Stimulated activated CD4-positive, alpha-beta T cell treated with anti-CD3 and anti-CD28 coated beads, Interleukin-2, amount 100 ng/mL, for 24 hours (primary cell): Measurements from ENCODE around the gene PPEF2.

ENCODE experiments used
- DNase-seq, 2 donors: peaks; one replicate each; pipeline ENCODE4 v3.0.0-alpha.2; 2020

Gene PPEF2

DNA sequence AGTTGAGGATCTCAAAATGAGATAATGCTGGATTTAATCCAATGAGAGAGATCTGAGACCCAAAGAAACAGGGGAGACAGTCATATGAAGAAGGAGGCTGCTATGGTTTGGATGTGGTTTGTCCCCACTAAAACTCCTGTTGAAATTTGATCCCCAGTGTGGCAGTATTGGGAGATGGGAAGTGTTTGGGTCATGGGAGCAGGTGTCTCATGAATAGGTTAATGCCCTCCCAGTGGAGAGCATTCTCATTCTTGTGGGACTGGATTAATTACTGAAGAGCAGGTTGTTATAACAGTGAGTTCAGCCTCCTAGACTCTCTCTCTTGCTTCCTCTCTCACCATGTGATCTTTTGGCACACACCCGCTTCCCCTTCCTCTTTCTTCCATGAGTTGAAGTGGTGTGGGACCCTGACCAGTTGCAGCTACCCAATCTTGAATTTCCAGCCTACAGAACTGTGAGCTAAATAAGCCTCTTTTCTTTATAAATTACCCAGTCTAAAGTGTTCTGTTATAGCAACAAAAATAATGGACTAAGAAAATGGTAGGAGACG lies 70.3 kb downstream of the PPEF2 start:
- no peak for DNase-seq

DNA sequence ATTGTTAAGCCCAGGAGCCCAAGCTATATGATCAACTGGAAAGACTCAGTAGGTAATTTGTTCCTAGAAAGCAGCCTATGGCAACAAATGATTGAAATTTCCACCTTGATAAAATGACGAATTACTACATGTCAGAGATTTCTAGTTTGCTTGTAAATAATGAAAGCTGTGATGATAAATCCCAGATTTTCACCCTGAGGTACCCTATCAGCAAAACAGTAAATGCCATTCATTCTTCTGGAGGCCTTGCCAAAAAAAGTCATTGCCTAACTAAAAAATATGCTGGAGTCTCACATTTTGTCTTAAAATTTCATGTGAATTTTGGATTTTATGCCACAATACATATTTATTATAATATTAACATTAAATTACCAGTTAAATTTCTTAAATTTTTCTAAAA lies 71.3 kb downstream of the PPEF2 start:
- no peak for DNase-seq

DNA sequence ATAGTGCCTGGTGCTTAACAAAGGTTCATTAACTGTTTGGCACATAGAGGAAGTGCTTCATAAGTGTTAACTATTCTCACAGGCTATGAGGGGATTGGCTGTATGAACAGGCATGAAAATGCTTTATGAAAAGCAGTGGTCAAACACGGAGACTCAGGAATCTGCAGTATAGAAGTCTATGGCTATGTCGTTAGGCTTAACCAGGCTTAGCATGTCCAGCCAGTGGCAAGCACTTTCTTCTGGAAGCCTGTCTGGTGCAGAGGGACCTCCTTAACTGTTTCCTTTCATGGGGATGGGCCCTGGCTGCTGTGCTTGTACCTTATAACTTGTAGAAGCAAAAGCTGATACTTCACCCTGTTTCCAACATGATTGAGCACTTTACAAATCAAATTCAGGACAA lies 78.4 kb downstream of the PPEF2 start:
- no peak for DNase-seq

DNA sequence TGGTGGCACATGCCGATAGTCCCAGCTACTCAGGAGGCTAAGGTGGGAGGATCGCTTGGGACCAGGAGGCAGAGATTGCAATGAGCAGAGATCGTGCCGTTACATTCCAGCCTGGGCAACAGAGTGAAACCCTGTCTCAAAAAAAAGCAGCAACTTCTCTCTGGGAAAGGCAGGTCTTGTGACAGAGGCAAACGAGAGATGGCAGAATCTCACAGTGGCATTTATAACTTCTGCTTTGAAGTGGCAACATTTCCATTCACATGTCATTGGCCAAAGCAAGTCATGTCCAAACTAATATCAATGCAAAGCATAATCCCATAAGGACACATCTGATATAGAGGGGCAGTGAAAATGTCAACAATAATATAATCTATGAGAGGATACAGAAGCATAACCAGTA lies 79.8 kb downstream of the PPEF2 start:
- DNase-seq, result no peak

DNA sequence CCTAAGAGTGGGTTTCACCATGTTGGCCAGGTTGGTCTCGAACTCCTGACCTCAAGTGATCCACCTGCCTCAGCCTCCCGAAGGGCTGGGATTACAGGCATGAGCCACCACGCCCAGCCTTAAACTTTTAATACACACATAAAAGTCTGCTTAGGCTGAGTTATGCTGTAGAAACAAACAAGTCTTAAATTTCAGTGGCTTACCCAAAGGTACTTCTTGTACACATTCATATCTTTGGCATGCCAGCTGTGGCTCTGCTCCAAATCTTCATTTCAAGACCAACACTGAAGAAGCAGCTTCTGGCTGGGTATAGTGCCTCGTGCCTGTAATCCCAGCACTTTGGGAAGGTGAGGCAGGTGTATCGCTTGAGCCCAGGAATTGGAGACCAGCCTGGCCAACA lies 80.3 kb downstream of the PPEF2 start:
- no peak for DNase-seq

DNA sequence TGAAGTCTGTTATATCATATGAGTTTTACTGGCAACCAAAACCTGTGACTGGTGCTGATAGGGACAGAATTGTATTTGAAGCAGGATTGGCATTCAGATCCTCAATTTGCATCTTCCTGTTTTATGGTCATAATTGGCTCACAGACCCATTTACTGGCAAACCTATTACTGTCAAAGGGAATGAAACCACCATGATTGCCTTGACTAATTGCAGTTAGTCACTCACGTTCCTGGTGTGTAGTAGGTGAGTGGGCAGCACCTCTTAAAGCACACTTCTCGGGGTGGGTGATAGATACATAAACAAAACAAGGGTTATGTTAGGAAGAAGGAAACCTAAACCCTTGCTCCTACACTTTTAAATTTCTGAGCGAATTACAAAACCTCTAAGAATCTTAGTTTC lies 81.0 kb downstream of the PPEF2 start:
- DNase-seq, result no peak

DNA sequence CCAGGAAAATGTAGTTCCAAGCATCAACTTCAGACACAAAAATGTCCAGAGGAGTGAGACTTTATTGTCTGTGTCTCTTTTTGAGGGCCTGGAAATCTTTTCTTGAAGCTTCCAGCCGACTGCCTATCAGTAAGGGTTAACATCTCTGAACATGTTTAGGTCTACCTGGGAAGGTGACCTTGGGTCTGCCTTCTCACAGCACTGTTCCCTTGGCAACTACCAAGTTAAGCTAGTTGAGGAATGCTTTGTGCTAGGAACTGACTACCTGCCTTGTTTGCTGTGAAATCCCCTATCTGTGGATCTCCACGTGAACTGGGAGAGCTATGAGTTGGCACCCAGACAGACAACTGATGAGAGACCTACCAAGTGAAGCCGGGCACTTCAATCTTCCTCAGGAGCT lies 81.6 kb downstream of the PPEF2 start:
- DNase-seq, result no peak

DNA sequence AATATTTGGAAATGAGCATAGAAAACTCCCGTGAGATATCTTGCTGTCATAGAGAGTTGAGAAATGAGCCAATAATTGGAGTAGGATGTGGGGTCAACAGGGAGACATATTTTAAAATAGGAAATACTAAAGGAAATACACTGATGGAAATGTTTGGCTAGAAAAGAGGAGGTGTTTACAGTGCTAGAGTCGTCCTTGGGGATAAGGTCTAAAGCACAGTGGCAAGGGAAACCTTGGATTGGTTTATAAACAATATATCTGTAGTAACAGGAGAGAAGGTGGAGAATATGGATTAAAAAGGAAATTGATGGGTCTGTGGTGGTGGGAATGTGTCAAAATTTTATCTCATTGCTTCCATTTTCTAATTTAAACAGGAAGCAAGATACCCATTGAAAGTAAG lies 82.1 kb downstream of the PPEF2 start:
- DNase-seq, result no peak

DNA sequence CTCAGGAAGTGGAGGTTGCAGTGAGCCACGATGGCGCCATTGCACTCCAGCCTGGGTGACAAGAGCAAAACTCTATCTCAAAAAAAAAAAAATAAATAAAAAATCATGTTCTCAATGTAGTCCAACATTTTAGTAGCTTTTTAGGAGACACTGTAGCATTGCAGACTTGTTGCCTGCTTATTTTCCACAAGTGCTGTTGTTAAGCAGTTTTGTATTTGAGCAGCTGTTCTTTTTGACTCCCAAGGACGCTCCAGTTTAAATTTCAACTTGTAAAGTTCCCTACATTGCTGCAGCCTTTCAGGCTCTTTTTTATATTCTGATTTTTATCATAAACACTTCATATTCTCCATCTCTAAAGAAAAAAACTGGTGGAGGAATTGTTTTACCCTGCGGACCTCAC lies 83.1 kb downstream of the PPEF2 start:
- DNase-seq, result no peak

DNA sequence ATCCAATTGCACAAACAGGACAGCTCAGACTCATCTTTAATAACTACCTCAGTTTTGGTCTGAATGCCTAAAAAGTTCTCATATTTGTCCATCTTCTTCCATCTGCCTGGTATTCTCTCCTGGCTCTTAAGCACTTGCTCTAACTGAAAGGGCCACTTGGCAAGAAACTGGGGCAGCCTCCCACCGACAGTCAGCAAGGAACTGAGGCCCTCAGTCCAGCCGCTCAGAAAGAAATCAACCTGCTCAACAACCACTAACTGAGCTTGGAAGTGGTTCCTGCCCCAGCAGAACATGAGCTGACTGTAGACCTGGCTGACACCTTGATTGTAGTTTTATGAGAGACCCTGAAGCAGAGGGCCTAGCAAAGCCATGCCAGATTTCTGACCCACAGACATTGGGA lies 84.4 kb downstream of the PPEF2 start:
- no peak for DNase-seq
